Measurements from ENCODE around the gene GNG2.

GRCh38 chr14:51914310-51914709 is 53.9 kb downstream of the GNG2 start:
- TF ChIP-seq CTCF (IDR thresholded peaks at IDR 0.05), result no peak
- TF ChIP-seq POLR2A (IDR thresholded peaks at IDR 0.05), result no peak
